GM18505 (cell line): ENCODE results near the gene ELSPBP1.
"Not testable (repeated sequence)": the region's sequence is repeated elsewhere in the genome, so short reads cannot be mapped to it uniquely, and the experiment has no call there.

ENCODE experiments used
- ATAC-seq: cut with Tn5 transposase; IDR thresholded peaks from one replicate; pipeline ENCODE4 v1.9.1; 2021; ENCODE audit not compliant: unreplicated experiment
- POLR2A ChIP-seq: IDR thresholded peaks from 4 replicates; pipeline ENCODE4 v1.6.1; 2011; ENCODE audit warnings: borderline replicate concordance; ENCODE audit not compliant: insufficient read depth, insufficient read length; ENCODE audit errors: extremely low read depth

Gene ELSPBP1

GRCh38 chr19:47994209-47994802, at the start of gene ELSPBP1:
ELSPBP1 (plus strand) TSS chr19:47994632; CDS start chr19:48008668, 14,036 bp downstream.
- no peak for ATAC-seq
- TF ChIP-seq POLR2A, result no peak

GRCh38 chr19:47949852-47950521, 44.4 kb upstream of the ELSPBP1 start:
- not testable (repeated sequence) for ATAC-seq

GRCh38 chr19:47952132-47952531, 42.3 kb upstream of the ELSPBP1 start:
- ATAC-seq, result not testable (repeated sequence)

DNA sequence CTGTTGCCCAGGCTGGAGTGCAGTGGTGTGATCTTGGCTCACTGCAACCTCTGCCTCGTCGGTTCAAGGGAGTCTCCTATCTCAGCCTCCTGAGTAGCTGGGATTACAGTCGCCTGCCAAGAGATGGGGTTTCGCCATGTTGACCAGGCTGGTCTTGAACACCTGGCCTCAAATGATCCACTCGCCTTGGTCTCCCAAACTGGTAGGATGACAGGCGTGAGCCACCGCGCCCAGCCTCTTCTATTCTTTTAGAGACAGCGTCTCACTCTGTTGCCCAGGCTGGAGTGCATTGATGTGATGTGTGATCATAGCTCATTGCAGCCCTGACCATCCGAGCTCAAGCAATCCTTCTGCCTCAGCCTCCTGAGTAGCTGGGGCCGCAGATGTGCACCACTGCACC, 38.5 kb upstream of the ELSPBP1 start:
- ATAC-seq, result not testable (repeated sequence)

- no peak for TF ChIP-seq POLR2A
- ATAC-seq, result no peak
Measured at GRCh38 chr19:47973529-47973928, 20.9 kb upstream of the ELSPBP1 start.

- TF ChIP-seq POLR2A, result no peak
- ATAC-seq, result no peak
Measured at GRCh38 chr19:47991191-47991808, 3.1 kb upstream of the ELSPBP1 start.

DNA sequence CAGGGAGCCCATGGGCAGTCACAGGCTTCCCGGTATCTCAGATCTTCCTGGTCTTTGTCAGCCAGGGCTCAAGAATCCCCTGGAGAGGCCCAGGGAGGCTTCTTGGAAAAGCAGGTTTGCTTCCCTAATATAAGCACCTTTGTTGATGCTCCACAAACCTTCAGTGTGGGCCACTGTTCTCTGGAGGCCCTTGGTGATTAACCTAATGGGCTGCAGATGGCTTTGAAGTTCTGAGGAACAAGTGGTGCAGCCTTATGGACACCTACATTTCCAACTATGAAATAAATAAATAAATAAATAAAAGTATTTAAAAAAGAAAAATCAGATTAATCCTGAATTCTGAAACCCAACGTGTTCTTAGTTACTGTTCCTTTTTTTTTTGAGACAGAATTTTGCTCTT, 2.4 kb upstream of the ELSPBP1 start, which contains the start of gene BSPH1:
Gene BSPH1, minus strand, starts transcription at position 101 of the 400 bp plus-strand sequence. Its CDS starts 89 bp downstream, at position 12.
- TF ChIP-seq POLR2A, result no peak
- ATAC-seq, result no peak

GRCh38 chr19:47996230-47996727, 1.8 kb downstream of the ELSPBP1 start:
- no peak for TF ChIP-seq POLR2A
- ATAC-seq, result no peak

GRCh38 chr19:47998800-47999199, 4.4 kb downstream of the ELSPBP1 start:
- TF ChIP-seq POLR2A, result no peak
- no peak for ATAC-seq

DNA sequence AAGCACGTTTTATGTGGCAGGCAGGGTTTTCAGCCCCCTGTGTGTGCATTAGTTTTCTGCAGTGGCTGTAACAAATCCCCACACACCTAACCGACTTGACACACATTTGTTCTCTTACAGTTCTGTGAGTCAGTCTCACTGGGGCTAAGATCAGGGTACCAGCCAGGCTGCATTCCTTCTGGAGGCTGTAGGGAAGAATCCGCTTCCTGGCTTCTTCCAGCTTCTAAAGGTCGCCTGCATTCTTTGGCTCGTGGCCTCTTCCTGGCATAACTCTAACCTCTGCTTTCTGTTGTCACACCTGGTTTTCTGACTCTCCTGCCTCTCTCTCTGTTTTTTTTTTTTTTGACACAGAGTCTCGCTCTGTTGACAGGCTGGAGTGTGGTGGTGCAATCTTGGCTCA, 6.4 kb downstream of the ELSPBP1 start:
- no peak for ATAC-seq
- no peak for TF ChIP-seq POLR2A

GRCh38 chr19:48004236-48004635, 9.8 kb downstream of the ELSPBP1 start:
- TF ChIP-seq POLR2A, result no peak
- ATAC-seq, result no peak

DNA sequence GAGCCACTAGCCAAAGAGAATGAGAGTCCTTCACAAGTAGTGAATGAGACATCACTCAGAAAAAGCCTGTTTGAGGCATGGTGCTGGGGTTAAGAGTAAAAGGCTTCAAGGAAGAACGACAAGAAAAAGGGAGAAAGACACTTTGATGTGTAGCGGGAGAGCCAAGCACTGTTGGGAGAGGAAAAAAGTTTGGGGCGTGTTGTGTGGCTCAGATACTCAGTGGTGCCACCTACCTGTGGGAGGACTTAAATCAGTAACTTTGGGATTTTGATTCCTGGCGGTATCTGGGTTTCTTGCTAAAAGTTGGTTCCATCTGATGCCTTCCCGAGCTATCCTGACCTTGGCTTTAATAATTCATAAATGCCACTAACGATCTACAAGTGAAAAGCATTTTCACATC, 12.3 kb downstream of the ELSPBP1 start:
- no peak for ATAC-seq
- no peak for TF ChIP-seq POLR2A

DNA sequence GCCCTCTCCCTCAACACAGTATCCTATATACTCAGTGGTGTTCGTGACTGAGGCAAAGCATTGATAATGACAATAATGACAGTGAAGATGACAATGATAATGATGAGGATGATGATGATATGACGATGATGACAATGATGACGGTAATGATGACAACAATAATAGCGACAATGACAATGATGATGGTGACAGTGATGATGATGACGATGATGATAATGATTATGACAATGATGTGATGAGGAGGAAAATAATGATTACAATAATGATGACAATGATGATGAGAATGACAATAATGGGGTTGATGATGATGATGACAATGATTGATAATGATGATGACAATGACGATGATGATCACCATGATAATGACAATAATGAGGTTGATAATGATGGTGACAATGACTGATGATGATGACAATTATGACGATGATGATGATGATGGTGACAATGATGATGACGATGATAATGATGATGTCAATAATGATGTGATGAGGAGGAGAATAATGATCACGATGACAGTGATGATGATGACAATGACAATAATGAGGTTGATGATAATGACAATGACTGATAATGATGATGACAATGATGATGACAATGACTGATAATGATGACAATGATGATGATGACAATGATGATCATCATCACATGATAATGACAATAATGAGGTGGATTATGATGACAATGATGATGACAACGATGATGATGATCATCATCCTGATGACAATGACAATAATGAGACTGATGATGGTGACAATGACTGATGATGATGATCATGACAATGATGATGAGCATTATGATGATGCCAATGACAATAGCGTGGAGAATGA, 16.7 kb downstream of the ELSPBP1 start:
- no peak for TF ChIP-seq POLR2A
- no peak for ATAC-seq
